Head of caudate nucleus (tissue), 42 donors: ENCODE measurements around the gene SSTR5.

Source experiments
- DNase-seq, 42 donors: peaks; one replicate each; pipeline versions ENCODE4 v3.0.0 to v3.0.0-alpha.2; 2020 to 2021; ENCODE audit warnings: mixed read lengths in 7 of 42
- intact Hi-C: fragments of 100-400 bp; cut with DNase I; formaldehyde crosslinking; loops from one replicate; pipeline ENCODE4 v1.15.0; 2022

The SSTR5 gene

DNA sequence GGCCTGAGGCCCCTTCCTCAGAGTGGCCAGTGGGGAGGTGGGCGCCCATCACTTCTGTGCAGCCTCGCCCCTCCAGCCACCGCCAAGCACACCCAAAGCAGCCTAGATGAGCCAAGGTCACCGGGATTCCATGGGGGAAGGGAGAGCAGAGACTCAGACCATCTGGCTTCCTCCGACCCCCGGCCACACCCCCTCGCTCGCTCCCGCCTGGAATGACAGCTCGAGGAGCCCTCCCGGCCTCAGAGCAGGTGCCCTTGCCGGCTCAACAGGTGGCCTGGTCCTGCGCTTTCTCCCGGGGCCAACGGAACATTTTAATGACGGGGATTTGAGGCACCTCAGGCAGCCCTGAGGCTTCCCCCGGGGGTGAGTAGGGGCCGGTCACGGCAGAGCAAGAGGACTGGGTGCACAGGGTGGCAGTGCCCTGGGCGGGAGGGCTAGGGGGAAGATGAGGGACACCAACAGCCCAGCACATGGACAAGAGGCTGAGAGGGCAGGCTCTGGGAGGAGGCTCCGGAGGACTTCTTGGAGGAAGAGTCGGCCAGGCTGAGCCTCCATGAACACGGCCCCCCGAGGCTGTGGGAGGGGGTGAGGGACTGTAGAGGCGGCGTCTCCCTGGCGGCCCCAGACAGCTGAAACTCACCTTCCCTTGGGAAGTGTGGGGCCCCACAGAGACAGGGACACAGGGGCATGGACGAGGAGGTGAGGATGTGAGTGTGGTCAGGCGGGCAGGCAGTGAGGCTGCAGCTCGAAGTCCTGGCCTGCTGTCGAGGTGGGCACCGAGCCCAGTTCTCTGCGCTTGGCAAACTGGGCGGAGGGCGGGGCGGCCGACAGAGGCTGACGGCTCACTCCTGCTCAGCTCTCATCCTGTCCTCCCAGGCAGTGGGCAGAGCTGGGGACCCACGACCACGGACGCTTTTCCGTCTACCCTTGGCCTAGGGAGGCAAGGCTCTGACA, 36.0 kb downstream of the SSTR5 start:
- intact Hi-C loops = no loop called here
- peak in 38 of 42 donors; percentile 15 to 78 (median 55) for DNase-seq

DNA sequence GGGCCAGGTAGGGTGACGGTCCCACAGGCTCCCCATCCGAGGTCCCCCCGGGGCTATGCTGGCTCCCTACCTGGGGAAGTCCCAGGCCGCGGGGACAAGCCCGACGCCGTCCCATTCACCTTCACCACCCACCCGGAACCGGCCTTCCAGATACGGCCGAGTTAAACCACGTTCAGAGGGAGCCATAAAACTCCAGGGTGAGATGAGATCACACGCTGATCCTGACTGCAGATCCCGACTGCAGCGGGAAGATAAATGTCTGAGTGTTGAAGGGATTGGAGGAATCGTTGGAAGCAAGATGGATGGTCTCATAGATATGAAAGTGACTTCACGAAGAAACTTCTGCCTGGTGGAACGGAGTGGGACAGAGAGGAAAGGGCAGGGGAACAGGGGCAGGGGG, 37.1 kb downstream of the SSTR5 start:
- DNase-seq = no peak
- intact Hi-C loops = no loop called here

DNA sequence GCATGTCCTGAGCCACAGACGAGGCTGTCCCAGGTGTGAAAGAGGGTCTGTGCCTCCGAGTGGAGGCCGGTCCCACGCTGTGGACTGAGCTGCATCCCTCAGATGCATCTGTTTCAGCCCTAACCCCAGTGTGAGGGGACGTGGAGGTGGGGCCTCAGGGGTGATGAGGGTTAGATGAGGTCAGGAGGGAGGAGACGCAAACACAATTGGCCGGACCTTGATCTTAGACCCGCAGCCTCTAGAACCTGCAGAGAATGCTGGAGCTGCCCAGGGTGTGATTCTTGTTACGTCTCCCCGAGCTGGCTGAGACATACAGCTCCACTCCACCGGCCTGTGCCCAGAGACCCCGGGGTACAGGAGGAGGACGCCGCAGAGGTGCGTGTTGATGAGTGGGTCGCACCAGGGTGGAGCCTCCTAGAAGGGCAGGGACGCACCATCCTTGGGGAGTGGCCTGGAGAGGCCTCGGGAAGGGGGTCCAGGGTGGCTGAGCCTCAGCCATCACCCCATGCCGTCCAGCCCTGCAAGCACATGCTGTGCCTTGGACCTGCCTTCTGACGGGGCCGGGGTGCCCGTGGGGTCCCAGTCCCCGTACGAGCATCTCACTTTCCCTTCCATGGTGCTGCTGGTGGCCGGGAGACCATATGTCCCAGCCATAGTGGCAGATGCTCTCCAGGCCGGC, 40.1 kb downstream of the SSTR5 start:
- no peak for DNase-seq
- intact Hi-C loops = no loop called here

DNA sequence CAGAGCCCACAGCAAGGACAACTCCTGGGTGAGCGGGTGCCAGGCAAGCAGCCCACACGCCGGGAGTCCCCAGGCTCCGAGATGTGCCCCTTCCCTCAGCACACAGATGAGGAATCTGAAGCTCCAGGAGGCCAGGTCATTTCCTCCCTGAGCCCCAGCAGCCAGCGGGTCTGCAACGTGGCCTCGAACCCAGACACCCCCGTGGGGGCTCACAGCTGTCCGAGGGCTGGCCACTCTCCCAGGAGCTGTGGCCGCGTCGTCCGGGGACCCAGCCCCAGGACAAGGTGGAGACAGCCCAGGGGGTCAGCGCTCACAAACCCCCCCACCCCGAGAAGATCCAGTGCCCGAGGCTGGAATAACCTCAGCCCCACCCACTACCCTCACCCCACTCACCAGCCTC, 40.9 kb downstream of the SSTR5 start:
- DNase-seq = no peak
- intact Hi-C loops = no loop called here

DNA sequence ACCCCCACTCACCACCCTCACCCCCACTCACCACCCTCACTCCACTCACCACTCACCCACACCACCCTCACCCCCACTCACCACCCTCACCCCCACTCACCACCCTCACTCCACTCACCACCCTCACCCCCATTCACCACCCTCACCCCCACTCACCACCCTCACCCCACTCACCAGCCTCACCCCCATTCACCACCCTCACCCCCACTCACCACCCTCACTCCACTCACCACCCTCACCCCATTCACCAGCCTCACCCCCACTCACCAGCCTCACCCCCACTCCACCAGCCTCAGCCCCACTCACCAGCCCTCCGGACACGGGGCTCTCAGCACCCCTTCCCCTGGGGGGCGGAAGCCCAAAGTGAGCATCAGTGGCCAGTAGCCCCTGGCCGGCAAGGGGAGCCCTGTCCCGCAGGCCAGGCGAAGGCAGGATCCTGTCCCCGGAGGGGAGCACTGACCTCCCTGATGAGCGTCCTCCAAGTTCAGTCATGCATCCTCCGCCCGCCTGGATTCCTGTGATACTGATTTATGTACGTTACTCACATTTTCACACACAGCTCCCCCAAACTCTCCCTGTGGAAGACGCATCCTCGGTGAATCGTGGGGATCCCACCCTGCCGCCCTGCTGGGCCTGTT, 41.5 kb downstream of the SSTR5 start:
- DNase-seq = no peak
- intact Hi-C loops = no loop called here

DNA sequence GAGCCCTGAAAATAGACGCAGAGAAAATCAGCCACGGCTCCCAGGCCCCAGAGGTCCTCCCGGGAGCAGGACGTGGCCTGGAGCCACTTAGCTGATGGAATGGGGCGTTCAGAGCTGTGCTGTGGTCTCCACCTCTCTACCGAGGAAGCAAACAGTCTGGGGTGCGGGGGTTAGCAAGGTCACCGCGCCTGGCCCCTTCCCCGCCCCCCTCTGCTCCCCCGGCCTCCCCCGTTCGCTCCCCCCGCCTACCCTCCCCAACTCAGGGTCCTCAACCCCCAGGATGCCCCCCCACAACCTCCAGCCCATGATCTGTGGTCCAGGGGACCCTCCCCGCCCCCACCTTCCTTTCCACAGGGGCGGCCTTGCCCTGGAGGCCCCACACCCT, 44.1 kb downstream of the SSTR5 start:
- DNase-seq = no peak
- intact Hi-C loops = no loop called here

DNA sequence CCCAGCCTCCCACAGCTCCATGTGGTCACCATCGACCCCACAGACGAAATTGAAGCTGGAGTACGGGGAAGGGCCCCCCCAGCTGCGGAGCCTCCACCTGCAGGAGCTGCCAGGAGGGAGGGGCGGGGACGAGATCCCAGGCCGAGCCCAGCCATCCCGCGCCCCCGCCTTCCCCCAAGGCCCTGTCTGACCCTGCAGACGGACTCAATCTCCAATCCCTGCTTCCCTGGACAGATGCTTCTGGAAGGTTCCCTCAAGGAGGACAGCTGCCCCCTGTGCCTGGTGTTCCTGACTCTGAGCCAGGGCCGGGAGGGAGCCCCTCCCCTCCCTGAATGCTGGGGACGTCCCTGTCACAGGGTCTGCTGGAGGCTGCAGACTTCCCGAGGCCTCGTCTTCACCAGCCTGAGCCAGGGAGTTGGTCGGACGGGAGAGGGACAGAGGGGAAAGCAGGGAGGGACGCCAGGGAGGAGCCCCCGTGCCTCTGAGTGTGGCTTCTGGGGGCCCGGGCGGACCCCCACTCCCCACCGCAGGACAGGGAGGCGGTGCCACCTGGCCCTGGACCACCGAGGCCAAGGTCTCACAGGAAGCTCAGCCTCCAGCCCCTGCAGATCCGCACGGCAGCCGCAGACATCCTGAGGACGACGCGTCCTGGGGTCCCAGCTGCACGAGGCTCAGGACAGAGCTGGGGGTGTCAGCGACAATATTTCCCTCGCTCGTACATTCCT, 44.8 kb downstream of the SSTR5 start:
- no peak for DNase-seq
- intact Hi-C loops = no loop called here

DNA sequence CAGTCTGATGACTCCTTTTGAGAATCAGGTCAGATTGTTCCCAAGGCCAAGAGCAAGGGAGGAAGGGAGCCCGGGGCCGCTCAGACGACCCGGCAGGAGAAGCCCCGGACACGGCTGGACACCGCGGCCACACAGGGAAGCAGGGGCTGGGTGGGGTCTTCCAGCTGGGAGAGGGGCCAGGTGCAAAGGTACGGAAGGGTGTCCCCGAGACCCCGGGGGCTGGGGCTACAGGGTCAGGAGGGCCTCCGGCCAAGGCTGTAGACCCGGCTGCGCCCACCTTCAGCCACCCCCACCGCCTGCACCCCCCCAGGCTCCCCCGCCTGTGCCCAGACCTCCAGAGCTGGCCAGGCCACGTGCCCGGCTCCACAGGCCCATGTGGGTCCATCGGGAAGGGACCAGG, 45.4 kb downstream of the SSTR5 start:
- no peak for DNase-seq
- intact Hi-C loops = no loop called here

DNA sequence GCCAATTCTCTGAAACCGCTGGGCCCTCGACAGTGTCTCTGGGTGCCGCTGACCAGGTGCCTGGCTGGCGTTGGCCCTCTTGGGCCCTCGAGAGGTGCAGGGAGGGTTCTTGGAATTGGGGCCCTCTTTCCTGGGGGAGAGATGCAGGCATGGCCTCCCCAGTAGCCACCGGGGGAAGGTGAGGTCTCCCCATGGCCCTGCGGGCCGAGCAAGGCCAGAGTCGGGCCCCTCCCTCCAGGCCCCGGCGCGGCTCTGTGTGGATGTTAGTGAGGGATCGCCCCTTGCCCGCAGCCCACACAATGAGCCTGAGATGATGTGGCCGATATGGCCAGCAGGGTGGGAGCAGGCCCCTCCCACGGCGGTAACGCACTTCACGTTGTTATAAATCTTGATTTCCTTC, 46.6 kb downstream of the SSTR5 start:
- intact Hi-C loops = no loop called here
- no peak for DNase-seq

DNA sequence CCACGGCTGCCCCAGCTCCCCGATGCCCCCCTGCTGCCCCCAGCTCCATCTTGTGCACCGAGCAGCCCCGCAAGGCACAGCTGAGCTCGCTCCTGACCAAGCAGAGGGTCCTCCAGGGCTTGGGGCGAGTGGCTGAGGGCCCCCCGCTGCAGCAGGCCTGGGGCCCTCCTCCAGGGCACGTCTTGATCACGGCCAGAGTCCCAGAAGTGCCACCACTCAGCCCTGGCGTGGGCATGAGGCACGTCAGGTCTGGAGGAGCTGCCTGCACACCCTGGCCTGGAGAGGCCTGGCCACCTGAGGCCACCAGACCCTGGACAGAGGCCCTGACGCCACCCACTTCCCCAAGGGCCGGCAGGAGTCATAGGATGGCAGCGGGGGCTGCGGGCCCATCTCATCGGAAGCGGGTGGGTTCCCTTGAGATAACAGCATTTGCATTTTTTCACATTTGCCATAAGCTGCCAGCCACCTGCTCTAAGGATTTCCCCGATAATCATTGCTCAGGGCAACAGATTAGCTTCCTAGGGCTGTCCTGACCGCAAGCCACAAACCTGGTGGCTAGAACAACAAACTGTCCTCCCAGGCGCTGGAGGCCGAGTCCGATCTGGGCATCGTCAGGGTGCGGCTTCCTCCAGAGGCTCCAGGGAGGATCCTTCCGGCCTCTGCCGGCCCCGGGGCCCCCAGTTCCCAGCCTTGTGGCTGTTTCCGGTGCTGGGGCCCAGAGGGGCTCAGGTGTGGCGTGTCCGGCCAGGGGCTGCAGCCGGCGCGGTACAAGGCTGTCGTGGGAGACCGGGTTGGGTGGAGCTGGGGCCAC, 47.4 kb downstream of the SSTR5 start:
- intact Hi-C loops = no loop called here

DNA sequence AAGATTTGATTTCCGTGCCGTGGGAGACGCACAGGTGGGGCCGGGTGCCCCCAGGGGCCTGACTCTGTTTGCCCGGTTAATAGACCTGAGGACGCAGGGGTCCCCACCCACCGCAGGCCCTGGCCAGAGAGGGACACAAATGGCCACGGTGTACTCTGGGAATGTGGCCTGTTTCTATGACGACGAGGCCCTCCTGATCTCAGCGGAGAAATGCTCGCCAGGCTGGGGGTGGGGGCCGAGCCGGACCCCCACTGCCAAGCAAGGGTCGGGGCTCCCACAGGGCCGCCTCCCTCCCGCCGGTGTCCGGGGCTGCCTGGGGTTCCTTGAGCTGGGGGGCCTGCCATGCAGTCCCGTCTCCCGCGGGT, 48.0 kb downstream of the SSTR5 start:
- intact Hi-C loops = no loop called here
- no peak for DNase-seq

More for the DNA sequence above, 47.4 kb downstream of the SSTR5 start:
- DNase-seq = no peak

DNA sequence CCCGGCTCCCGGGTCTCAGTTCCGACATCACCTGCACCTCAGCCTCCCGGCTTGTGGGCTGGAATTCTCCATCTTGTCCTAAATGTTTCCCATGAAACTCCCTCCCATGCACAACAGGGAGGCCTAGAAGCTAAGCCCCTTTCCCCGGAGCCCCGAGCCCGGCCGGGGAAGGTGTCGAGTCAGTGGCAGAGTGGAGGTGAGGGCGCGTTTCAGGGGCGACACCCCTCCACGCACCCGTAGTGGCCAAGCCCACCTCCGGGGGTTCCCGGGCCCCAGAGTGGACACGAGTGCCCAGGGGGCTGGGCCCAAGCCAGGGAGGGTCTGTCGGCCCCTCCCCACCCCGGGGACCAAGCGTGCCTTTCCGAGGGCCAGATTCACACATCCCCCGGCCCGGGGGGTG, 48.5 kb downstream of the SSTR5 start:
- no peak for DNase-seq
- intact Hi-C loops = no loop called here

DNA sequence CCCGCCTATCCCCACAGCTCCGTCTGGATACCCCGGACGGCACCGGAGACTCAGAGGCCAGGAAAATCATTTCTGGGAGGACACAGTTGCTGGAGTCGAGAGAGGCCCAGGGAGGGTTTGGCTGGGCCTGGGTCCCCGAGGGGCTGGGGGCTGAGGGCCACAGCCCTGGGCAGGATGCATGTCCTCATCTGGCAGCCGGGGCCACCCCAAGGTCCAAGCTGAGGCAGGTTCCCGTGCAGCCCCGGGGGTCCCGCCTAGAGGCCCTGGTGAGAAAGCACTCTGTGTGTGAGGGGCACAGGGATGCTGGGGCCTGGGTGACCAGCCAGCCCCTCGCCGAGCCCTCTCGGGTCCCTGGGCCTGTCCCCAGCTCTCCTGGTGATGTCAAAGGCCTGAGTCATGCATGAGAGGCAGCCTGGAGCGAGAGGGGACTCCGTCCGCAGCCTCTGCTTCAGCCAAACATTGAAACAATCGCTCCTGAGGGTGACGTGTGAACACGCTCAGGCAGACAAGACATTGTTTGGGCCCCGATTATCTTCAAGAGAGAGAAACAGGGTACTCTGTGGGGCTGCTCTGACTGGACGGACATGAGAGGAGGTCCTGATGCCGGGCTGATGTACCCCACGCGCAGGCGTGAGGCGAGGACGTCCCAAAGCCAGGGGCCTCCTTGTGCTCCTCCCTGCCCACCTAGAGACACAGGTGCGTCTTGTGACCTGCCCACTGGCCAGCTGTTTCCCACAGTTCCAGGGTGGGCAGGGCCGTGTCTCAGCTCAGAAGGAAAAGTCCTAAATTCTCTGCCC, 49.3 kb downstream of the SSTR5 start:
- DNase-seq = no peak

DNA sequence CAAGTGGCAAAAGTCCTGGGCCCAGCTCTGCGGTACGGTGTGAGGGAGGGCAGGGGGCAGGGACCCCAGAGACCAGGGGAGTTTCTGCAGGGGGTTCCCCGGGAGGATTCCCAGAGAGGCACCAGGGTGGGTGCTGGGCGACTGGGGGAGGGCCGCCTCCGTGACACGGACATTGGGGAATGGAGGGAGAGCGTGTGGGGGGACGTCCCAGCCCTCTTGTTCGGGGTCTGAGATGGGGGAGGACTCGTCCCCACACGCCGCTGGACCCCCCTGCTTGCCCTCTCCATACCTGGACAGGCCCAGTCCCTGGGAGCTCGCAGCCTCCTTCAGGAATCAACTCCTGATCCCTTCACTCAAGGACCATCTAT, 49.8 kb downstream of the SSTR5 start:
- no peak for DNase-seq
- intact Hi-C loops = no loop called here

More for the DNA sequence above, 49.3 kb downstream of the SSTR5 start:
- intact Hi-C loops = no loop called here

DNA sequence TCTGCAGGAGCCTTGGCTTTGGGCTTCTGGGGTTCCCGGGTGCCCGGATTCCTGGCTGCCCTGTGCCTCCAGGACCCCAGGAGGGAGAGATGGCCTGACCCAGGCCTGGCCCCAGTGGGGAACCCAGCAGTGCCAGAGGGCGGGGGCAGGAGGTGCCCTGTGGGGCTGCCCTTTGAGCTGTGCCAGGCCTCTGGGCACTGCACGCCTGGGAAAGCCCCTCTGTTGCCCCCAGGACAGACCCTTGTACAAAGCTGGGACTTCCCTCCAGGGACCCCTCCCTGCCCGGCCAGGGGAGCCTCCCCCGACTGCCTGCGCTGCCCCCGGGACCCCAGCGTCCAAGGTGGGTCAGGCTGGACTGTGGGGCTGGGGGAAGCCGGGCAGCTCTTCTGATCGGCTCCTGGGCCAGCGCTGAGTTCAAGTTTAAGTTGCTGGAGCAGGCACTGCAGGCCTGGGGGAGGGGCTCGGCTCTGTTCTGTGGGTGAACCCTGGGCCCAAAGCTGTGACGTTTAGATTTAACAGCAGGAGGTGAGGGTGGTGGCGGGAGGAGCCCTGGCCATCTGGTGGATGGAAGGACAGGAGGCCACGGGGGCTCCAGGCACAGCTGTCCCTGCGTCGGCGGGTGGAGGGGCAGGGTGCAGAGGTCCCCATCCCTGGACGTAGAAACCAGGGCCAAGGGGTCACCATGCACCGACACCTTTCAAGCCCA, 51.1 kb downstream of the SSTR5 start:
- no peak for DNase-seq
- intact Hi-C loops = no loop called here

DNA sequence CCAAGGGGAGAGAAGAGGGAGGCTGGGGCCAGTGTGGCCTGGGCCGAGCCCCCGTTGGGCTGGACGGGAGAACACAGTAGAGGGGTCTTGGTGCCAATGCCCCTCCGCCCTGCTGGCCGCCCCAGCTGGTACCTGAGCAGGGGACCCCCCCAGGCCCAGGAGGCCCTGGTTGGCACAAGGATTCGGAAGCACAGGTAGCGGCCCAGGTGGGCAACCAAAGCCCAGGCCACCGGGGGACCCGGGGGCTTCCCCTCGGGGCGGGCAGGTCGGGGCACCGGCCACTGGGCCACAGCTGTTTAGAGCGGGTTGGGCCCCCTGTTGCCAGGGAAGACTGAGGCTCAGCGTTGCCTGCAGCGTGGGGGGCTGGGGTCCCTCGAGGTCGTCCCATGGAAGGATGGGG, 51.7 kb downstream of the SSTR5 start:
- DNase-seq = no peak
- intact Hi-C loops = no loop called here

DNA sequence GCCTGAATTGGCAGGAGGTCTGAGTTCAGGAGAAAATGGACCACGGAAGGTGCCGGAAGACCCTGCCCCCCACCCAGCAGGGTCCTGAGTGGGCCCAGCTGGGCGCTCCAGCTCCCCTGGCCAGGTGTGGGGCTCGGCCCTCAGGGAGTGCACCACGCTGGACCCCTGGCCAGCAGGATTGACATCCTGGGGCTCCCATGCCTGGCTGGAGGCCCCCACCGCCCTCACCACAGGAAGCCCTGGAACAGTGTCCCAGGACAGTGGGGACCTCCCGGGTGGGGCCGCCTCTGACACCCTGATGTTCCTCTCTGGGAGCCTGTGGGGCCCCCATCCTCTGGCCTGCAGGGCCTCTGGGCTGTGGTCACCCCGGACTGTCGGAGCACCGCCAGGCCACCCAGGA, 52.2 kb downstream of the SSTR5 start:
- intact Hi-C loops = no loop called here
- DNase-seq = no peak
